ENCODE data around the gene EXOC8. TPM values are rescaled to one million over a fixed set of nuclear protein-coding genes. Genes with fewer than 3 reads are reported as not detected.

Gene EXOC8
- total and polyA plus RNA-seq, 2 of the 8 experiments (the other 6 are each of a cell fraction or from before 2014, with no cell fraction given) = 2.0 to 9.8 TPM

DNA sequence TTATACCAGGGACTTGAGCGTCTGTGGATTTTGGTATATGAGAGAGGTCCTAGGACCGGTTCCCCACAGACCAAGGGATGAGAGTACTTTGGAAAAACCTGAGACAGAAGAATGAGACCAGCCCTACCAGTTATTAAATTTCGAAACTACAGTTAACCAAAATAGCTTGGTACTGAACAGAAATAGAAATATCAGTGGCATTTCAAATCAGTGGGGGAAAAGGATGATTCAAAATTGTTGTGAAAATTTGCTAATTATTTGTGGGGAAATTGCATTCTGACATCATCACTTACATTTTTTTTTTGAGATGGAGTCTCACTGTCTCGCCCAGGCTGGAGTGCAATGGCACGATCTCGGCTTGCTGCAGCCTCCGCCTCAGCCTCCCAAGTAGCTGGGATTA is 8.2 kb downstream of the EXOC8 start (continued):
- no peak for TF ChIP-seq RBBP5 (IDR thresholded peaks at IDR 0.05; ENCODE audit: borderline replicate concordance, low read depth, low read length)
- TF ChIP-seq RNF2 (IDR thresholded peaks at IDR 0.05; ENCODE audit: borderline replicate concordance, low read depth, low read length, missing control alignments, poor library complexity, severe bottlenecking) = no peak
- no peak for TF ChIP-seq SIX5 (IDR thresholded peaks at IDR 0.05; ENCODE audit: low read depth, low read length)
- TF ChIP-seq FOSL1 (IDR thresholded peaks at IDR 0.05; ENCODE audit: insufficient read depth, low read depth, low read length) = no peak
- no peak for TF ChIP-seq BCL11A (IDR thresholded peaks at IDR 0.05; ENCODE audit: low read depth in 2 of 2, low read length in 2 of 2)
- no peak for TF ChIP-seq CHD2 (IDR thresholded peaks at IDR 0.05; ENCODE audit: low read length)
- TF ChIP-seq YY1 (IDR thresholded peaks at IDR 0.05; ENCODE audit: low read depth, low read length) = no peak
- no peak for TF ChIP-seq BACH1 (IDR thresholded peaks at IDR 0.05; ENCODE audit: low read length)
